ENCODE measurements around the gene C21orf91.
A peak's percentile ranks its signal among the peaks of the same experiment; 100 is the strongest.

The C21orf91 gene

DNA sequence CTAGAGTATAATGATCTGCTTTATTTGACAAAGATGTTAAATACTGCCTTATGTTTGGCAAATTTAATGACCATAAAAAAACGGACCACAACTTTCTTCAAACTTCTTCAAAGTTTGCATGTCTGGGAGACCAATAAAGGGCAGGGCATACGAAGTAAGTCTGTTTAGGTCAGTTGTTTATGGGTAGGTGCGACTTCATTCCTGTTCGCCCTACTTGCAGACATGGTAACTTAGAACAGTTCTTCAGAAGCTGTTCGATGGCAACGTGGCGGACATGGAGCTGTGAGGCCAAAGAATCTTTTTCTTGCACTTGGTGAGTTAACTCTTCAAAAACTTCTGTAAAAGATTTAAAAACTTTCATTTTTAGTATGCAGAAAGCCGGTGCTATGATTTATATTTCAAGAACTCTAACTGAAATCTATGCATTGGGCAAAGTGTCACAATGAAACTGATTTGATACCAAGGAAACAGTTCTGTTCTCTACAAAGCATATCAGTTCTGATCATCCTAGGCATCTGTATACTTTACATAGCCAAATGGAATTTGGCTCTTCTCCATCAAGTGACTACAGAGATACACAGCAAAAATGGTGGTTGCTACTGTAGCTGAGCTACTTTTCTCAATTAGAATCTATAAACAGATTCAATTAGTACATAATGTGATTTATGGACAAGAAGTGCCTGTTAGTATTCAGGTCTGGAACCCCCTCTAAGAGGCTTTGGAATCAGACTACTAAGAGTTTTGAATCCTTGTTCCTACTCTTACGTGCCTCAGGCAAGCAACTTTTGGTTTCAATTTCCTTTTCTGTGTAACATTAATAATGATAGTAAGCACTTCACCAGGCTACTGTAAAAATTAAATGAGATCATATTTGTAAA is 25.7 kb downstream of the C21orf91 start:
- intact Hi-C loops (cut with micrococcal nuclease): loop anchor here (1.0 kb wide), 1 partner anchor 26 kb away; the partner anchor contains the start of gene C21orf91
- Mint-ChIP-seq H3K27me3 (no peaks in the 10 kb centered on the region), H3K4me3 (peak overlapping the region; percentile 13), H3K27ac (no peak overlapping the region), H3K4me1 (ENCODE audit: low read depth) (peaks cover 29% of the 10 kb centered on the region), H3K9me3 (no peaks in the 10 kb centered on the region), H3K36me3 (ENCODE audit: low read depth) (peaks cover 19% of the 10 kb centered on the region)

DNA sequence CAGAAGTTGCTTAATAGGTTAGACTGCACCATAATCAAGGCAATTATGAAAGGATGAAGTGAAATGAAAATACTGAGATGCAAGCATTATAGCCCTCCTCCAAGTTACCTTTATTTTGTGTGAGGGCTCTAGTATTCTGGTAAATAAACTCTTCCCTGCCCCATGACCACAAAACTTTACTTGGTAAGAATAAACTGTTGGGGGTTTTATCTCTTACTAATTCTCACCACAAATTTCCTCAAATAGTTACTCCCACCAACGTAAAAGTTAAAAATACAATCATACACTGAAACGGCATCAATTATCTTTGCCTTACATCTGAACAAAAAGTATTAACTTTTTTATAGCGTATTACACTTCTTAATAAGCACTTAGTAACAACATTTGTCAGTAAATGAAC is 29.5 kb downstream of the C21orf91 start:
- Mint-ChIP-seq H3K4me3 (no peak overlapping the region), H3K9me3 (no peaks in the 10 kb centered on the region), H3K27me3 (no peaks in the 10 kb centered on the region), H3K27ac (no peak overlapping the region), H3K4me1 (ENCODE audit: low read depth) (peaks cover 44% of the 10 kb centered on the region), H3K36me3 (ENCODE audit: low read depth) (peaks cover 20% of the 10 kb centered on the region)
- intact Hi-C loops (cut with micrococcal nuclease): no loop called here

DNA sequence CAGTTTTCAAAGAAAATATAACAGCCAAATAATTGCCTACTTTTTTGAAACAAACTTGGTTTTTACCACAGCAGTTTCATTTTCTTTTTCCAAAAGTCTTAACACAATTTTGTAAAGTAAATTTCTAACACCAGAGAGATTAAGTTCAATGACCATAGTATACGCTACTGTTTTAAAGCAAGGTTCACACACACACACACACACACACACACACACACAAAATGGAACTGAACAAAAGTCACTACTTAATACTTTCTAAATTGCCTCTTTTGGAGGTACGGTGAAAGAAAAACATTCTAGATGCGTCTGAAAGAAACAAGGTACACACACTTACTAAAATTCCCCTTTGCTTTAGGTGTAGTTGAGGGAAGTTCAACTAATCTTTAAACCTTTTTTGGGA is 30.1 kb downstream of the C21orf91 start:
- Mint-ChIP-seq H3K4me1 (ENCODE audit: low read depth) (peaks cover 48% of the 10 kb centered on the region), H3K27ac (no peak overlapping the region), H3K36me3 (ENCODE audit: low read depth) (peaks cover 20% of the 10 kb centered on the region), H3K9me3 (no peaks in the 10 kb centered on the region), H3K27me3 (no peaks in the 10 kb centered on the region), H3K4me3 (no peak overlapping the region)
- intact Hi-C loops (cut with micrococcal nuclease): no loop called here

DNA sequence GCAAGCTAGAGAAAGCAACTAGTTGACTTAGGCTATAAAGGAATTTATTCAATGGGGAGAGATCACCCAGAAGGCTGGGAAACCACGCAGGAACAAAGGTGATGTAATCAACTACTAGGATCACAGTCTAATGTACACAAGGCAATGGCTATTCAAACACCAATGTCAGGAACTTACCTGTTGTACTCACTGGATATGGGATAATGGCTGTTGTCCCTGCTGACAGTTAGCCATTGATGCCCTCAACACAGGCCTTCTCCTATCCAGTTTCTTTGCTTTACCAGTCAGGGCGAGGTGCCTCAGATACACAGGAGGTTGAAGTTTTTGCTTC is 32.3 kb downstream of the C21orf91 start:
- Mint-ChIP-seq H3K27me3 (peaks cover 6% of the 10 kb centered on the region), H3K36me3 (ENCODE audit: low read depth) (peaks cover 27% of the 10 kb centered on the region), H3K9me3 (no peaks in the 10 kb centered on the region), H3K4me3 (no peak overlapping the region), H3K27ac (no peak overlapping the region), H3K4me1 (ENCODE audit: low read depth) (peaks cover 61% of the 10 kb centered on the region)
- intact Hi-C loops (cut with micrococcal nuclease): no loop called here

DNA sequence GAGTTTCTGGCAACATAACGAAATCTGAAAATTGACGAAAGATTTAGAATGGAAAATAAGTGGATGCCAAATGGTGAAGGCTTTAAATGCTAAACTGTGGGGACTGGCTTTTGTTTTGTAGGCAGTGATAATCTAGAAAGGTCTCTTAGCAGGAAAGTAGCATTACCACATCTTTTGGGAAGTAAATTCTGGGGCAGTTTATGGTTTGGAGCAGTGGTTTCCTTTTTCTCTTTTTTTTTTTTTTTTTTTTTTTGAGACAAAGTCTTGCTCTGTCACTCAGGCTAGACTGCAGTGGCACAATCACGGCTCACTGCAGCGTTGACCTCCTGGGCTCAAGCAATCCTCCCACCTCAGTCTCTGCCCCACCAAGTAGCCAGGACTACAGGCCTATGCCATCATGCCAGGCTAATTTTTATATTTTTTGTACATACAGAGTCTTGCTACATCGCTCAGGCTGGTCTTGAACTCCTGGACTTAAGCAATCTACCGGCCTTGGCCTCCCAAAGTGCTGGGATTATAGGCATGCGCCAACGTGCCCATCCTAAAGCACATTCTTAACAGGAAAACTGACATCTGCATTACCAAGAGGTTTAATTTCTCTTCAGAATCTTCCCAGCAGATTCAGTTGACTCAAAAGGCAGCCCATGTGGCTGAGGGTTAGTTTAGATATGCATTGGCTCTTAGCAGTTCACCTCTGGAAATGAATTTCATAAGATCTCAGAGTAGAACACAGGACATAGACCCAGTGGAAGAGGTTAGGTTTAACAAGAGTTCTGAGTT is 32.9 kb downstream of the C21orf91 start:
- no peaks in the 10 kb centered on the region for H3K9me3 Mint-ChIP-seq
- H3K4me1 Mint-ChIP-seq (ENCODE audit: low read depth): peaks cover 67% of the 10 kb centered on the region
- no peak overlapping the region for H3K27ac Mint-ChIP-seq
- intact Hi-C loops (cut with micrococcal nuclease): no loop called here
- no peak overlapping the region for H3K4me3 Mint-ChIP-seq
- H3K27me3 Mint-ChIP-seq: peaks cover 10% of the 10 kb centered on the region
- peaks cover 22% of the 10 kb centered on the region for H3K36me3 Mint-ChIP-seq (ENCODE audit: low read depth)

DNA sequence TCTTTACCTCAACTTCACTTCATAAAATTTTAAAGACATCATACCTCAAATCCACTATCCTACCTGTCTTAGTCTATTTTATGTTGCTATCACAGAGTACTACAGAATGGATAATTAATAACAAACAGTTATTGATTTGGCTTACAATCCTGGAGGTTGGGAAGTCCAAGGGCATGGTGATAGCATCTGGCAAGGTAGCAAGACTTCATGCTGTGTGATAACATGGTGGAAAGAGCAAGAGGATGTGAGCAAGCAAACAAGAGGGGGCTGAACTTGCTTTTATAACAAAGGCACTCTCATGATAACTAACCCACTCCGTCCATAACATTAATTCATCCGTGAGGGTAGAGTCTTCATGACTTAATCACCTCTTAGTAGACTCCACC is 33.8 kb downstream of the C21orf91 start:
- Mint-ChIP-seq H3K27me3 (peaks cover 11% of the 10 kb centered on the region), H3K27ac (peak overlapping the region; percentile 51), H3K9me3 (no peaks in the 10 kb centered on the region), H3K4me1 (ENCODE audit: low read depth) (peaks cover 76% of the 10 kb centered on the region), H3K36me3 (ENCODE audit: low read depth) (peaks cover 21% of the 10 kb centered on the region), H3K4me3 (peak overlapping the region; percentile 45)
- intact Hi-C loops (cut with micrococcal nuclease): no loop called here

DNA sequence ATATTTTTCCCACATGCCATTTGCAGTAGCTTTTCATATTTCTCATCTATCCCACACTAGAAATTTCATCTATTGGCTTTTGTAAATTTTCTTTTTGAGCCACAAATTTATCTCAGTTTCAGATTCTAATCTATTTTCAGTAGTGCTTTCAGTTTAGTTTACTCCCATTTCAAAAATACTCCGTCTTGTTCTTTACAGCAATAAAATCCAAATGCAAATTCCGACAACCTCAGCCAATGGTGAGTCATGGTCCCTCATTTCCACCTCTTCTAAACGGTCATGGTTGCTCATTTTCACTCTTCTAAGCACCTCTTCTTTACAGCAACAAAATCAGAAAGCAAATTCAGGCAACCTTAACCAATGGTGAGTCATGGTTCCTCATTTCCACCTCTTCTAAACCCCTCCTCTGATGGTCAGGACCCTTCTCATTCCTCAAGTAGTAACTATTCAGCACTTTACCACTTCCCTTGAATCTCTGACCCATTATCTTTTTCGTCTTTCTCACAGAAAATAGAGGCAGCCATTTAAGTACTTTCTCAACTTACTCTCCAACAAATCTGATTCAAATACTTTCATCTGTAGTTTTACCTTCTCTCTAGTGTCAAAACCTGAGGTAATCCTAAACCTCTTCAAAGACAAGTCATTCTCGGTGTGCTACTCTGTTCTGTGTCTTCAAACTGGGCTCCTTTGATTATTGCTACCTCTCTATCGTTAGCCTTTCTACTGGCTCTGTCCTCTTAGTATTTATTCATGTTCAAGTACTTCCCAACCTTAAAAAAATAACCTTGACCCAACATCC is 34.4 kb downstream of the C21orf91 start:
- H3K27ac Mint-ChIP-seq: peak overlapping the region; percentile 51
- intact Hi-C loops (cut with micrococcal nuclease): loop anchor here (5.0 kb wide), 1 partner anchor 32 kb away; the partner anchor contains the start of gene C21orf91
- peak overlapping the region; percentile 45 for H3K4me3 Mint-ChIP-seq
- H3K9me3 Mint-ChIP-seq: no peaks in the 10 kb centered on the region
- H3K36me3 Mint-ChIP-seq (ENCODE audit: low read depth): peaks cover 21% of the 10 kb centered on the region
- peaks cover 12% of the 10 kb centered on the region for H3K27me3 Mint-ChIP-seq
- peaks cover 80% of the 10 kb centered on the region for H3K4me1 Mint-ChIP-seq (ENCODE audit: low read depth)

DNA sequence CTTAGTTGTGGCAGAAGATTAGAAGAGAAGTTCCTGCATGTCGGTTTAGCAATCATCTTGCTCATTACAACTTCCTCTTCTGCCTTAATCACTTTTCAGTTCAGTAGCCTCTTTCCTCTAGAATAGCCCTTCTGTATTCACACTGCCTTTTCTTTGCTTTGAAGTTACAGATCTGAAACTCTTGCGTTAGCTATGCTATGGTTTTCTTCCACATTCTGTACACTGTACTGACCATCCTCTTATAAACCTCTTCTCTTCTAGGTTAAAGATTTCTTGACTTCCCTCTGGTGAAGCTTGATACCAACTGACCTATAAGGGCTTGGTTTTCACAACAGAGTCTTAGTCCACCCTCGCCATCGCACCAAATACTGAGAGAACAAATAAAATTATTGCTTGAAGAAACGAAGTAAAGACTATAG is 35.0 kb downstream of the C21orf91 start:
- H3K9me3 Mint-ChIP-seq: no peaks in the 10 kb centered on the region
- peaks cover 21% of the 10 kb centered on the region for H3K36me3 Mint-ChIP-seq (ENCODE audit: low read depth)
- peaks cover 78% of the 10 kb centered on the region for H3K4me1 Mint-ChIP-seq (ENCODE audit: low read depth)
- intact Hi-C loops (cut with micrococcal nuclease): loop anchor here (5.0 kb wide), 1 partner anchor 33 kb away; the partner anchor contains the start of gene C21orf91
- H3K4me3 Mint-ChIP-seq: peak overlapping the region; percentile 39
- peaks cover 12% of the 10 kb centered on the region for H3K27me3 Mint-ChIP-seq
- peak overlapping the region; percentile 51 for H3K27ac Mint-ChIP-seq

DNA sequence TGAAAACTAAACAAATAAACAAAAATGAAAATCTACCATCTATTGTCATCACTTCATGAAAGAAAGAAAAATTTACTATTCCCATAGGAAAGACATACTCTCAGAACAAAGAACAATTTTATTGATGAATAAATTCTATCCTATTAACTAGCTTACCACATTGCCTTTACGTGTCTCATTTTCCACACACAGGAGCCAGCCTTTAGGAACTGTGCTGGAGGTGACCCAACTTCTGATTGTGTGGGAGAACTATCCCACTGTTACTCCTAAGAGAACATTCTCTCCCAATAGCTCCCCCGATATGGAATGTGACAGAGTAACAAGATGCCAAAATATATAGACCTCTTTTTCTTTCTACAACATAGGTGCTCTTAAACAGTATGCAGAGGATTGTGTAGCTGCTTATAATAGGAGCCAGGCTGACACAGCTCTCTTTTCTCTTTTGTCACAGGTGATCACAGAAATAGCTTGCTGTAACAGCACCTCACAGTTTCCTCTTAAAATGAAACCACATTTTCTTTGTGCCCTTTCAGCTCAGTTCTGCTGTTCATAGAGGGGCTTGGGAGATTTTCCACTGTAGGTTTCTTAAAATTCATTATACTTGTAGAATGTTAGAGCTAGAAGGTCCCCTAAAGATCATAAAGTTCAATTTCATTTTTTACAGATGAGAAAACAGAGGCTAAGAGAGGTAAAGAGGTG is 35.5 kb downstream of the C21orf91 start:
- H3K36me3 Mint-ChIP-seq (ENCODE audit: low read depth): peaks cover 20% of the 10 kb centered on the region
- peak overlapping the region; percentile 51 for H3K27ac Mint-ChIP-seq
- H3K27me3 Mint-ChIP-seq: peaks cover 12% of the 10 kb centered on the region
- peaks cover 75% of the 10 kb centered on the region for H3K4me1 Mint-ChIP-seq (ENCODE audit: low read depth)
- no peaks in the 10 kb centered on the region for H3K9me3 Mint-ChIP-seq
- H3K4me3 Mint-ChIP-seq: peak overlapping the region; percentile 39
- intact Hi-C loops (cut with micrococcal nuclease): loop anchor here (5.0 kb wide), 1 partner anchor 34 kb away; the partner anchor contains the start of gene C21orf91

DNA sequence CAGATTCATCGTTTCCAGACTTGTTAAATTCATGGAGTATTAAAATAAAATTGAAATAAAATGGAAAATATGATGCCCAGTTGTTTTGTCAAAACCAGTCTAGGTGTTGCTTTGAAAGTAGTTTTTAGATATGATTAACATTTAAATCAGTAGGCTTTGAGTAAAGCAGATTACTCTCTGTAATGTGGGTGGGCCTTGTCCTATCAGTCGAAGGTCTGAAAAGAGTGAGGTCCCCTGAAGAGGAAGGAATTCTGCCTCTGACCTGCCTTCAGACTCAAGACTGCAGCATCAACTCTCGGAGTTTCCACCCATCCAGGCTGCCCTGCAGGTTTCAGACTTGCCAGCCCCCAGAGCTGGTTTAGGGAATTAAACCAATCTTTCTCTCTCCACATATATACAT is 36.2 kb downstream of the C21orf91 start:
- H3K27ac Mint-ChIP-seq: no peak overlapping the region
- H3K27me3 Mint-ChIP-seq: peaks cover 12% of the 10 kb centered on the region
- intact Hi-C loops (cut with micrococcal nuclease): loop anchor here (5.0 kb wide), 1 partner anchor 34 kb away; the partner anchor contains the start of gene C21orf91
- H3K36me3 Mint-ChIP-seq (ENCODE audit: low read depth): peaks cover 14% of the 10 kb centered on the region
- H3K4me1 Mint-ChIP-seq (ENCODE audit: low read depth): peaks cover 70% of the 10 kb centered on the region
- no peak overlapping the region for H3K4me3 Mint-ChIP-seq
- no peaks in the 10 kb centered on the region for H3K9me3 Mint-ChIP-seq

DNA sequence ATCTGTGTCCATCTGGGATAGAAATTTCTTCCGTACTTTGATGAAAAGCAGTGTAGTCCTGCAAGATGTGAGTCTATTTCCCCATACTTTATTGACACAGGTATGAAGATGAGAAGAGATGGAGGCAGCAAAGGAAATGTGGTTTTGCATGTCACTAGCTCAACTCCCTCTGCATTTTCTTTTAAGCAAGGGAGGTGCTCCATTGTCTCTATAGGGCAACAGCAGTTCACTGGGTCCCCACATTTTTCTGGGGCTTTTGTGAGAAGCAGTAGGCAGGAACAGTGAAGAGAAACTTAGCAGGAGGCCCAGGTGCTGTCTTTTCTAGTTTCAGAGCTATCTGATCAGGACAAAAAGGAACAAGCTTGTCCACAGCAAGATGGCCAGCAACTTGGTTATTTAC is 37.1 kb downstream of the C21orf91 start:
- Mint-ChIP-seq H3K9me3 (no peaks in the 10 kb centered on the region), H3K27me3 (peaks cover 12% of the 10 kb centered on the region), H3K4me1 (ENCODE audit: low read depth) (peaks cover 68% of the 10 kb centered on the region), H3K36me3 (ENCODE audit: low read depth) (peaks cover 14% of the 10 kb centered on the region), H3K4me3 (no peak overlapping the region), H3K27ac (no peak overlapping the region)
- intact Hi-C loops (cut with micrococcal nuclease): loop anchor here (5.0 kb wide), 1 partner anchor 35 kb away; the partner anchor contains the start of gene C21orf91

DNA sequence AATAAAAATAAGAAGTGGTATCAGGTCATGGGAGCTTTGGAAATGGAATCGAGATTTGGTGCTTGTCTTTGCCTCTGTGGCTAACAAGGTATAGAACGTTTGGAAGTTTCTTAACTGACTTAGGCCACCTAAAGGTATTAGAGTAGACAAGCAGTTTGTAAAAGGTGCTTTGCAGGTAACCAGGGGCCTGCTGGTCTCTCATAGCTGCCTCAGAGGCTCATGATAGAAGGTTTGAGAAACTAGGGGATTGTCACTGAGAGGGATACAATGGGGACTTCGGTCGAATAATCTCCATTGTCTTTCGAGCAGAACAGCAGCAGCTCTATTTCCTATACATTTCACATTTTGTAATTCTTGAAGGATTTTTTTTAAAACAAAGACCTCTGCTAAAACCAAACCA is 37.6 kb downstream of the C21orf91 start:
- no peak overlapping the region for H3K4me3 Mint-ChIP-seq
- H3K36me3 Mint-ChIP-seq (ENCODE audit: low read depth): peaks cover 9% of the 10 kb centered on the region
- intact Hi-C loops (cut with micrococcal nuclease): loop anchor here (5.0 kb wide), 1 partner anchor 36 kb away; the partner anchor contains the start of gene C21orf91
- peaks cover 63% of the 10 kb centered on the region for H3K4me1 Mint-ChIP-seq (ENCODE audit: low read depth)
- peaks cover 12% of the 10 kb centered on the region for H3K27me3 Mint-ChIP-seq
- H3K9me3 Mint-ChIP-seq: no peaks in the 10 kb centered on the region
- no peak overlapping the region for H3K27ac Mint-ChIP-seq

DNA sequence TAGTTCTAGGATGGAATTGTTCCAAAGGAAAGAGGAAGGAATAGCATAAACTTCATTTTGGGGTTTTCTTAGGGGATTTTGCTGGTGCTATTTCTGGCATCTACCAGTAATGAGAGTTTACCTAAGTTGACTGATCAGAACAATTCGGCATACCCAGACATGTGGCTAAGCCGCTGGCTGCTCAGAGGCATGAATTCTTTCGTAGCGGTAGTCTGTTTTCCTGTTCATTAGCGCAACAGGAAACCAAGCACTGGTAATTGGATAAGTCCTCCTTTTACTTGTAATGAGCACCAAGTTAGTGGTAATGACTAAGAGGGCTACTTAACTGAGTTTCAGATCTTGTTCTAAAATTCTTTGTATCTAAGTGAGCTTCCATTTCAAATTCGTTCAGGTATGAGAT is 38.6 kb downstream of the C21orf91 start:
- no peak overlapping the region for H3K27ac Mint-ChIP-seq
- H3K9me3 Mint-ChIP-seq: no peaks in the 10 kb centered on the region
- H3K4me3 Mint-ChIP-seq: no peak overlapping the region
- peaks cover 7% of the 10 kb centered on the region for H3K36me3 Mint-ChIP-seq (ENCODE audit: low read depth)
- H3K27me3 Mint-ChIP-seq: peaks cover 15% of the 10 kb centered on the region
- intact Hi-C loops (cut with micrococcal nuclease): loop anchor here (5.0 kb wide), 1 partner anchor 37 kb away; the partner anchor contains the start of gene C21orf91
- H3K4me1 Mint-ChIP-seq (ENCODE audit: low read depth): peaks cover 60% of the 10 kb centered on the region

Measured in dendritic cell treated with granulocyte-macrophage colony-stimulating factor and Interleukin-4, amounts not matched to agents 40 ng/mL and 50 ng/mL, for 4 days (primary cell).